HG03521 (cell line): Measurements from ENCODE around the gene RSAD2.

Experiments
- ATAC-seq: cut with Tn5 transposase; IDR thresholded peaks from one replicate; pipeline ENCODE4 v1.9.1; 2021; ENCODE audit warnings: mild to moderate bottlenecking, moderate library complexity; ENCODE audit not compliant: unreplicated experiment

Gene RSAD2

DNA sequence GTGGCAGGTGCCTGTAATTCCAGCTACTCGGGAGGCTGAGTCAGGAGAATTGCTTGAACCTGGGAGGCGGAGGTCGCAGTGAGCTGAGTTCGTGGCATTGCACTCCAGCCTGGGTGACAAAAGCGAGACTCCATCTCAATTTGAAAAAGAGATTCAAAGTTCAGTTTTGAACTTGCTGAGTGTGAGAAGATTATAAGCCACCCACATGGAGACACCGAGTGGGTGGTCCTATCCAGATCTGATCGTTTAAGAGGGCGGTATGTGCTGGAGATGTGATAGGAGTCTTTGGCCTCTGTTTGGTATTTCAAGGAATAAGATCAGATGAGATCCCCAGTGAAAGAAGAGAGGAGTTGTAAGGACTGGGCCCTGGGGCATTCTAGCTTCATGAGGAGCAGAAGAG is 65.3 kb downstream of the RSAD2 start:
- no peak for ATAC-seq

DNA sequence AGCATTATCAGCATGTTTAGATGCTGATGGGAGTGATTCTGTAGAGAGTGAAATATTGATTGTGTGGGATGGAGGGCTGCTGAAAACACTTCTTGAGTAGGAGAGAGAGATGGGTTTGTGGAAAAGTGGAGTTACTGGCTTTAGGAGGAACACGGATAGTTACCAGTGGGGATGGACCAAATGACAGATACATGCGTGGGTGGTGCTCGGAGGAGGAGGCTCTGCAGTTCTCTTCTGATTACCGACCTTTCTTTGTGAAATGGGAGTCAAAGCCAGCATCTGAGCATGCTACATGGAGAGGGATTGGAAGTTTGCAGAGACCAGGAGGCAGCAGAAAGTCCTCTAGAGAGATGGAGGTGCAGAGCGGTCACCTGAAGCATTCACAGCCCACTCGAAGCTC is 65.9 kb downstream of the RSAD2 start:
- ATAC-seq, result no peak

DNA sequence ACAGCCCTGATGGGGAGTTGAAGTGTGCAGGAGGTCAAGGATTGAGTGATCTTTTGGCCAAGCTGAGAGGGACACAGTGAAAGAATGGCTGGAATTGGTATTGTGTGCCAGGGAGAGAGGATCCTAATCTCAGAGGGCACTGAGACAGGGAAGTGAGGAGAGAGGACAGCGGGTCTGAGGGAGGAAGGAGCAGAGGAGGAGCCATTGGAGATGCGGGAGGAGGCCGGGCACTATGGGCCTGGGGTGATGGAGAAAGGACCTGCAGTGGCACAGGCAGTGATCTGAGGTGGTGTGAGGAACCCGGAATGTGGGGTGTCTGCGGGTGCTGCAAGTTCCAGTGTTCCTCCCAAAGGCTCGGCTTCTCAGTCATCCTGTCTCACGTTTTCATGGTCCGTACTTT is 66.4 kb downstream of the RSAD2 start:
- ATAC-seq, result no peak

DNA sequence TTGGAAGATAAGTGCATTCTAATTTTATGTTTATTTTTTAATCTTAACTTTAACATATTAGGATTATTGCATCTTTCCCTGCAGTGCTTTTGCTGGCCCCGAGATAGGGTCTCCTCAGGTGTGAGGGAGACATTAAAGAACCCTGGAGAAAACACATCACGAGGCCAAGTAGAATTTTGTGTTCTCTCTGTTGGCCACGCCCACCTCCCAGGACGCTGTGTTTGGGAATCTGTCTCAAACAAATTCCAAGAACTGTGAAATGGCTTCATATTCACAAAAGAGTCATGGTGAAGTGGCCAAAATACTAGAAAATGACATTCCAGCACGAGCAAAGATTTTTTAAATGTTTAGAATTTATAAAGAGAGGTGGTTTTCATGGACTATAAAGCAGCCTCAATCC is 67.0 kb downstream of the RSAD2 start:
- no peak for ATAC-seq

DNA sequence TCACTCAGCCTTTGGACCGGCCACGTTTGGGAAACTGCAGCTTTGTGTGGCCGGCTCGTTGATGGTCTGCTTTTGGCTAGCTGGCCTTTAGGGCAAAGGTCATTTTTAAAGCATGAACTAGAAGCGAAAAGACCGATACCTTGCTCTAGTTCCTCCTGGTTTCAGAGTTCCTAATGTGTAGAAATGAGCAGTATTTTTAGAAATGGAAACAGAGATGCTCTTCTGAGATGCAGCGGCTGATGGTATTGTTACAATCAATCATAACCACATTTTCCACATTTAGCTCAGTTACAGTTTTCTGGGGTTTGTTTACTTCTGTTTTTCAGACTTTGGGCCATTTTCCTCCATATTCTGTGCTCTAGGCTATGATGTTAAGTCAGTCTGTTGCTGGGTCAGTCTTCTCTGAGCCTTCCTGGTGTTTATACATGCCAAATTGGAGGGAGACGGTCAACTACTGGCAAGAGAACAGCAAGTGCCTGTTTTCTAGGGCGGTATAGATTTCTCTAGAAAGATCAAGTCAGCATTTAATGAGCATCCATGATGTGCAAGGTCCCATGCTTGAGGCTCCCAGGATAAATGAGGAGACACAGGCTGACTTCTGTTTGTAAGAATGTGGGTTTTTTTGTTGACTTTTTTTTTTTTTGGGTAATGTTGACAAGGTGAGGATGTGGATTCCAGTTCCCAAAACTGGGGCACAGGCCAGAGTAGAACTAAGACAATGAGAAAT is 67.7 kb downstream of the RSAD2 start:
- peak; percentile 78 for ATAC-seq

DNA sequence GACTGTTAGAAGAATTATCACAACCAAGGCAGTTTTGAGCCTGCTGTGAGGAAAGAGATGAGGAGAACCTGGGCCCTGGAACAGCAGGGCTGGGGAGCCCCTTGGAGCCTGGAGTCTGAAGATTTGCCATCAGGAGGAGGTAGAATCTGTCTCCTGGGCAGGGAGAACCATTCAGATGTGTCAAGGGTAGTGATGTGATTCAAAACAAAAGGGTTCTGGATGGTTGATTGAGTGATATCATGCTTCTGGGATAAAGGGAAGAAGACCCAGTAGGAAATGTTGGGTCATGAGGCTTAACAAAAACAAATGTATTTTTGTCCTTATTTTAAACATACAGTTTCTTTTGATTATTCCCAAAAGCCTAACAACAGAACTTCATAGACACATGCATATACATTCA is 68.2 kb downstream of the RSAD2 start:
- ATAC-seq, result no peak

DNA sequence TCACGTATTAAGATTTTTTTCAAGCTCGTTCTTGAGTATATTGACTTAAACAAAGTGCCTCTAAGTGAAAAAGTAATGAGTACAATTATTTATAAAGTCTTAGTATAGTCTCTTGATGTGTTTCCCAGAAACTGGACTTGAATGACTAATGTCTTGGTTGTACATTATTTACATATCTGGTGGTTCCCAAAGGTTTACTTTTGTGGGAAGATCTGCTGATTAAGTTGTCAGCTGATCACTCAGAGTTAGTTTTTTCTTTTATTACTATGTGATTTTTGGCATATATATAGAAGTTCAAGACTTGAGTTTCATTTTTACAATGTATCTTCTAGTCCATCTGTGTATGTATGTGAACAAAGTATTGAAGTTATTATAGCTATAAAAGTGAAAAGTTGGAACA is 69.1 kb downstream of the RSAD2 start:
- no peak for ATAC-seq
